ENCODE data around the gene RPS6KB1. TPM values are rescaled to one million over a fixed set of nuclear protein-coding genes. Genes with fewer than 3 reads are reported as not detected.
"Not testable (repeated sequence)": the region's sequence is repeated elsewhere in the genome, so short reads cannot be mapped to it uniquely, and the experiment has no call there.

Gene RPS6KB1
- total RNA-seq, 2 experiments from 2014 or later, result 31.1 to 47.1 TPM

DNA sequence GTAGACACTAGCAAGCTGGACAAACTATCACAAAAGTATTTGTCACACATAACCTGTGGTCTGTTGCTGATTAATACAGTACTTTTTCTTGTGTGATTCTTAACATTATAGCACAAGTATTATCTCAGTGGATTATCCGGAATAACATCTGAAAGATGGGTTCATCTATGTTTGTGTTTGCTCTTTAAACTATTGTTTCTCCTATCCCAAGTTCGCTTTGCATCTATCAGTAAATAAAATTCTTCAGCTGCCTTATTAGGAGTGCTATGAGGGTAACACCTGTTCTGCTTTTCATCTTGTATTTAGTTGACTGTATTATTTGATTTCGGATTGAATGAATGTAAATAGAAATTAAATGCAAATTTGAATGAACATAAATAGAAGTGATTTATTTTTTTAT is 57.1 kb downstream of the RPS6KB1 start:
- peak overlapping the region; percentile 7; the same call in 1 of the 2 replicates for H3K4me2 ChIP-seq (ENCODE audit: low read length)
- ChIA-PET POLR2A (interaction anchor here (0.7 to 1.7 kb wide), 3 partner anchors 15 to 203 kb away, joined by 3 to 12 read pairs (median 3); partner anchors contain the start of gene RNFT1), CTCF (ENCODE audit: unreplicated experiment) (no interaction called here)
- TF ChIP-seq EZH2phosphoT487 (IDR thresholded peaks at IDR 0.05; ENCODE audit: borderline replicate concordance, low read depth, low read length) (no peak), CTCF (conservative IDR thresholded peaks at IDR 0.05; ENCODE audit: low read length) (no peak)
- H3K36me3 ChIP-seq (ENCODE audit: insufficient read depth, low read length), result peaks cover 81% of the 10 kb centered on the region
- H2AFZ ChIP-seq (ENCODE audit: low read length), result no peak overlapping the region
- intact Hi-C loops (cut with micrococcal nuclease; ENCODE audit: unreplicated experiment), result no loop called here
- no peak for DNase-seq (ENCODE audit: low spot score)
- no peaks in the 10 kb centered on the region for H3K9me2 ChIP-seq (ENCODE audit: insufficient read depth, low read length)
- BruUV-seq (replicated peaks), result no TSS peak
- H3K4me3 ChIP-seq (ENCODE audit: low read depth, low read length, poor library complexity, severe bottlenecking), result no peak overlapping the region
- no peak overlapping the region for H3K27ac ChIP-seq (ENCODE audit: low read depth, low read length, poor library complexity, severe bottlenecking)
- H4K20me1 ChIP-seq (ENCODE audit: insufficient read depth, low read length), result no peaks in the 10 kb centered on the region
- H3K79me2 ChIP-seq (ENCODE audit: insufficient read depth, low read depth, low read length), result peaks cover 8% of the 10 kb centered on the region; the same call in 1 of the 2 replicates
- no peaks in the 10 kb centered on the region for H3K9me3 ChIP-seq (ENCODE audit: low read length)
- peaks cover 64% of the 10 kb centered on the region for H3K4me1 ChIP-seq (ENCODE audit: insufficient read depth, low read length, poor library complexity, severe bottlenecking)

GRCh38 chr17:59954856-59955255 is 61.9 kb downstream of the RPS6KB1 start:
- BruUV-seq (replicated peaks), result no TSS peak
- Histone ChIP-seq H3K9me2 (ENCODE audit: insufficient read depth, low read length) (no peaks in the 10 kb centered on the region), H3K36me3 (ENCODE audit: insufficient read depth, low read length) (peaks cover 94% of the 10 kb centered on the region), H3K4me2 (ENCODE audit: low read length) (no peak overlapping the region), H3K4me3 (ENCODE audit: low read depth, low read length, poor library complexity, severe bottlenecking) (no peak overlapping the region), H4K20me1 (ENCODE audit: insufficient read depth, low read length) (no peaks in the 10 kb centered on the region), H3K27ac (ENCODE audit: low read depth, low read length, poor library complexity, severe bottlenecking) (no peak overlapping the region), H3K4me1 (ENCODE audit: insufficient read depth, low read length, poor library complexity, severe bottlenecking) (peaks cover 19% of the 10 kb centered on the region), H3K9me3 (ENCODE audit: low read length) (no peaks in the 10 kb centered on the region), H3K79me2 (ENCODE audit: insufficient read depth, low read depth, low read length) (no peaks in the 10 kb centered on the region; the same call in 1 of the 2 replicates), H2AFZ (ENCODE audit: low read length) (no peak overlapping the region)
- CTCF ChIA-PET (ENCODE audit: unreplicated experiment), result no interaction called here
- no peak for TF ChIP-seq CTCF (conservative IDR thresholded peaks at IDR 0.05; ENCODE audit: low read length)
- DNase-seq (ENCODE audit: low spot score), result no peak
- POLR2A ChIA-PET, result interaction anchor here (0.6 to 1.3 kb wide), 2 partner anchors 10 to 93 kb away, joined by 7 to 8 read pairs; partner anchors contain the start of gene RNFT1
- intact Hi-C loops (cut with micrococcal nuclease; ENCODE audit: unreplicated experiment), result no loop called here

DNA sequence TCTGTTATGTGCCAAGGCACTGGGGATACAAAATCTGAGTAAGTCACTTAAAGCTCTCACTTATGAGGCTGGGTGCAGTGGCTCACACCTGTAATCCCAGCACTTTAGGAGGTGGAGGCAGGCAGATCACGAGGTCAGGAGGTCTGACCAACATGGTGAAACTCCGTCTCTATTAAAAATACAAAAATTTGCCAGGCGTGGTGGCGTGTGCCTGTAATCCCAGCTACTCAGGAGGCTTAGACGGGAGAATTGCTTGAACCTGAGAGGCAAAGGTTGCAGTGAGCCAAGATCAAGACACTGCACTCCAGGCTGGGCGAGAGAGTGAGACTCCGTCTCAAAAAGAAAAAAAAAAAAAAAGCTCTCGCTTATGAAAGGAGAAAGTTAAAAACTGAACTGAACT is 66.7 kb downstream of the RPS6KB1 start:
- H3K4me1 ChIP-seq (ENCODE audit: insufficient read depth, low read length, poor library complexity, severe bottlenecking), result peaks cover 12% of the 10 kb centered on the region
- H2AFZ ChIP-seq (ENCODE audit: low read length); H4K20me1 ChIP-seq (ENCODE audit: insufficient read depth, low read length); intact Hi-C loops (cut with micrococcal nuclease; ENCODE audit: unreplicated experiment); CTCF ChIA-PET (ENCODE audit: unreplicated experiment); H3K4me2 ChIP-seq (ENCODE audit: low read length); DNase-seq (ENCODE audit: low spot score); H3K27ac ChIP-seq (ENCODE audit: low read depth, low read length, poor library complexity, severe bottlenecking); H3K4me3 ChIP-seq (ENCODE audit: low read depth, low read length, poor library complexity, severe bottlenecking); BruUV-seq (replicated peaks); POLR2A ChIA-PET; H3K9me2 ChIP-seq (ENCODE audit: insufficient read depth, low read length); H3K9me3 ChIP-seq (ENCODE audit: low read length): not testable (repeated sequence)
- peaks cover 71% of the 10 kb centered on the region for H3K36me3 ChIP-seq (ENCODE audit: insufficient read depth, low read length)
- H3K79me2 ChIP-seq (ENCODE audit: insufficient read depth, low read depth, low read length), result peaks cover 17% of the 10 kb centered on the region; the same call in 1 of the 2 replicates
